SK-N-SH (cell line): ENCODE data around the gene OXSR1. TPM values are rescaled to one million over a fixed set of nuclear protein-coding genes. Genes with fewer than 3 reads are reported as not detected.

ENCODE experiments used
- CTCF ChIA-PET: fragments of 300-600, 350-600 bp; formaldehyde crosslinking; extraction: SDS; loops from one replicate; lab custom pipeline; 2021; lab: Yijun Ruan, JAX
- POLR2A ChIA-PET: fragments of 350-600 bp; sonication (Branson Sonifier 250); formaldehyde crosslinking; extraction: SDS; loops from one replicate; lab custom pipeline; 2020; ENCODE audit warnings: antibody characterized with exemption, inconsistent platforms; lab: Yijun Ruan, JAX
- DNase-seq: peaks from one replicate; pipeline ENCODE4 v3.0.0; 2012
- H2AFZ ChIP-seq: fragments of 200-600 bp; sonication (generic); 2 replicates; pipeline ENCODE4 v1.8.1; 2016; ENCODE audit warnings: antibody characterized with exemption, mild to moderate bottlenecking, low read depth
- H3F3A ChIP-seq: fragments of 200-600 bp; sonication (generic); replicated peaks from 2 replicates; pipeline ENCODE3; 2016; ENCODE audit warnings: antibody characterized with exemption, mild to moderate bottlenecking; ENCODE audit not compliant: insufficient read depth
- H3K27ac ChIP-seq, 2 experiments: fragments of 200-500 bp in 1 of 2; fragments of 200-600 bp in 1 of 2; sonication (Bioruptor generic) in 1 of 2; sonication (generic), shearing (Covaris generic) in 1 of 2; 2 replicates each; pipeline versions ENCODE4 v1.5.1 to v1.6.1; 2014 to 2016; ENCODE audit warnings: low read depth in 2 of 2, inconsistent platforms in 1 of 2, low read length in 1 of 2, mild to moderate bottlenecking in 1 of 2, mixed read lengths in 1 of 2
- H3K27me3 ChIP-seq: fragments of 200-600 bp; sonication (generic), shearing (Covaris generic); 2 replicates; pipeline ENCODE4 v1.6.1; 2016; ENCODE audit warnings: mixed run types; ENCODE audit not compliant: insufficient read depth
- H3K36me3 ChIP-seq, 2 experiments: fragments of 200-500 bp in 1 of 2; fragments of 200-600 bp in 1 of 2; sonication (Bioruptor generic) in 1 of 2; sonication (generic) in 1 of 2; replicated peaks in 1 of 2; 2 replicates each; pipeline versions ENCODE3 to v1.5.1; 2014 to 2016; ENCODE audit warnings: low read length in 1 of 2, mild to moderate bottlenecking in 1 of 2; ENCODE audit not compliant: insufficient read depth in 2 of 2, control insufficient read depth in 1 of 2
- H3K4me1 ChIP-seq, 2 experiments: fragments of 200-500 bp in 1 of 2; fragments of 200-600 bp in 1 of 2; sonication (Bioruptor generic) in 1 of 2; sonication (generic), shearing (Covaris generic) in 1 of 2; 2 replicates each; pipeline versions ENCODE4 v1.5.1 to v1.6.1; 2014 to 2016; ENCODE audit warnings: low read depth in 1 of 2, low read length in 1 of 2, mixed run types in 1 of 2; ENCODE audit not compliant: insufficient read depth in 2 of 2, control insufficient read depth in 1 of 2
- H3K4me2 ChIP-seq: fragments of 200-600 bp; sonication (generic), shearing (Covaris generic); 2 replicates; pipeline ENCODE4 v1.6.1; 2017; ENCODE audit warnings: mixed run types
- H3K4me3 ChIP-seq, 2 experiments: fragments of 200-500 bp in 1 of 2; fragments of 200-600 bp in 1 of 2; sonication (Bioruptor generic) in 1 of 2; sonication (generic), shearing (Covaris generic) in 1 of 2; 2 replicates each; pipeline versions ENCODE4 v1.5.1 to v1.8.1; 2014 to 2016; ENCODE audit warnings: low read depth in 2 of 2, inconsistent platforms in 1 of 2, low read length in 1 of 2, mild to moderate bottlenecking in 1 of 2, mixed read lengths in 1 of 2, moderate library complexity in 1 of 2
- H3K79me2 ChIP-seq: fragments of 200-600 bp; sonication (generic); 2 replicates; pipeline ENCODE4 v1.8.1; 2017; ENCODE audit warnings: mild to moderate bottlenecking; ENCODE audit not compliant: insufficient read depth
- H3K9ac ChIP-seq: fragments of 200-600 bp; sonication (generic); 2 replicates; pipeline ENCODE4 v1.6.1; 2017; ENCODE audit warnings: mixed run types
- H3K9me2 ChIP-seq: fragments of 200-600 bp; sonication (generic); 2 replicates; pipeline ENCODE4 v1.6.1; 2017; ENCODE audit warnings: mixed run types
- H3K9me3 ChIP-seq: fragments of 200-600 bp; sonication (generic); 2 replicates; pipeline ENCODE4 v1.6.1; 2017; ENCODE audit warnings: mixed run types, mild to moderate bottlenecking, moderate library complexity
- H4K20me1 ChIP-seq: fragments of 200-600 bp; sonication (generic); 2 replicates; pipeline ENCODE4 v1.6.1; 2017; ENCODE audit warnings: mild to moderate bottlenecking, mixed run types; ENCODE audit not compliant: insufficient read depth
- CTCF ChIP-seq: fragments of 200-600 bp; sonication (generic); IDR thresholded peaks from 2 replicates; pipeline ENCODE4 v1.6.1; 2017; ENCODE audit warnings: antibody characterized with exemption, mild to moderate bottlenecking, moderate library complexity
- ELF1 ChIP-seq: IDR thresholded peaks from 2 replicates; pipeline ENCODE4 v1.4.0; 2012
- NRF1 ChIP-seq: IDR thresholded peaks from 2 replicates; pipeline ENCODE4 v1.6.1; 2012; ENCODE audit warnings: low read depth, mild to moderate bottlenecking, low read length
- PBX3 ChIP-seq: IDR thresholded peaks from 2 replicates; pipeline ENCODE4; 2012
- RAD21 ChIP-seq: IDR thresholded peaks from 2 replicates; pipeline ENCODE4 v1.6.1; 2012; ENCODE audit warnings: mild to moderate bottlenecking, low read length
- RCOR1 ChIP-seq: fragments of 150-350 bp; IDR thresholded peaks from 2 replicates; pipeline ENCODE4 v1.6.1; 2017; ENCODE audit warnings: antibody characterized with exemption, low read length
- RXRA ChIP-seq: IDR thresholded peaks from 2 replicates; pipeline ENCODE4 v1.4.0; 2012; ENCODE audit warnings: low read depth, mild to moderate bottlenecking, borderline replicate concordance
- SMC3 ChIP-seq: IDR thresholded peaks from 2 replicates; pipeline ENCODE4 v1.6.1; 2012; ENCODE audit warnings: low read depth, low read length, improper control_type of control experiment
- TEAD4 ChIP-seq: IDR thresholded peaks from 2 replicates; pipeline ENCODE4 v1.4.0; 2012; ENCODE audit warnings: mild to moderate bottlenecking, borderline replicate concordance; ENCODE audit not compliant: insufficient read depth
- USF1 ChIP-seq: IDR thresholded peaks from 2 replicates; pipeline ENCODE4 v1.4.0; 2012; ENCODE audit warnings: low read depth, borderline replicate concordance
- USF2 ChIP-seq: fragments of 150-350 bp; IDR thresholded peaks from 2 replicates; pipeline ENCODE4 v1.6.1; 2017; ENCODE audit warnings: antibody characterized with exemption, low read length, low read depth, borderline replicate concordance
- YY1 ChIP-seq: IDR thresholded peaks from 2 replicates; pipeline ENCODE4 v1.4.0; 2012; ENCODE audit warnings: low read depth, mild to moderate bottlenecking
- WGBS: methylation state at CpG from one replicate; pipeline ENCODE4 v1.1.6; 2017; ENCODE audit warnings: low lambda C conversion rate; 5-methylcytosine and 5-hydroxymethylcytosine counted together
- polyA plus RNA-seq, 3 experiments: library from polyadenylated mRNA; depleted of rRNA; stranded (reverse); fragments of >200 nt; gene quantifications; 2 replicates each; pipeline ENCODE4 v1.2.3, GENCODE V29; 2012

Gene OXSR1
- polyA plus RNA-seq, 1 of the 3 experiments (the other 2 are of a cell fraction): 22.3 TPM

DNA sequence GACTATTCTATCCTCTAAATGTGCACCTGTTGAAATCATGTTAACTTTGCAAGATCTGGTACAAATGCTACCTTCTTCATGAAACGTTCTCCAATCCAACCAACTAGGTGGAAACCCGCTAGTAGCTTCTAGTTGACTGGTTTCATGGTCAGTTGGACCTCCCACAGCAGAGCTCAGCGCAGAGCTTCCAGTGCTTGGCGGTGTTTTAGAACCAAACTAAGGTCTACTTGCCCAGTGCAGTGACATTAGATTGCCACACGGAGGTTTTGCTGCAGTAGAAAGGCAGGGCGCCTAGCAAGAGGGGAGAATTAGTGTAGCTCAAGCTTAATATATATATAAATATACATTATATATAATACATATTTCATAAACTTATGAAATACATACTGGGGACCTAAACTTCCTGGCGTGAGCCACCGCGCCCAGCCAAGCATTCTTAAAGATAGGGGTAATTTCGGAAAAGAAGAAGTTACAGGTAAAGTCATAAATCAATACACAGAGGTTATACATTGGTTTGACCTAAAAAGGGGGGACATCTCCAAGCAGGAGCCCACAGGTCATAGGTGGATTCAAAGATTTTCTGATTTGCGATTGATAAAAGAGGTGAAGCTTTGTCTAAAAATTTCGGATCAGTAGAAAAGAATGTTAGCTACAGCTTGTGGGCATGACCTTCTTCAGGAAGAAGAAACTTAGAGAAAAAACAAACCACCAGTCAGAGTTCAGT lies 2.1 kb upstream of the OXSR1 start:
- Histone ChIP-seq H3K4me2 (no peak overlapping the region), H3K9ac (no peak overlapping the region), H4K20me1 (no peaks in the 10 kb centered on the region), H3F3A (peaks cover 22% of the 10 kb centered on the region), H3K27me3 (no peaks in the 10 kb centered on the region)
- POLR2A ChIA-PET: interaction anchor here (3.2 kb wide), 1 partner anchor 23 kb away, joined by 21 read pairs; no protein-coding TSS in a partner anchor
- TF ChIP-seq RAD21: no peak
- TF ChIP-seq USF2: no peak
- no peak for TF ChIP-seq TEAD4
- no peak for TF ChIP-seq NRF1
- no peak for TF ChIP-seq YY1
- TF ChIP-seq PBX3: no peak
- TF ChIP-seq CTCF: no peak
- no peak for TF ChIP-seq RCOR1
- TF ChIP-seq USF1: no peak
- no peak for TF ChIP-seq RXRA
- no peak for TF ChIP-seq ELF1
- no peak for TF ChIP-seq SMC3
- TF ChIP-seq, all 33 proteins: peak for 0
- Histone ChIP-seq H3K9me2 (no peaks in the 10 kb centered on the region), H3K27ac (no peak overlapping the region; a peak in 1 of 4 replicates), H3K79me2 (peaks cover 29% of the 10 kb centered on the region), H3K9me3 (no peaks in the 10 kb centered on the region), H3K4me1 (peaks cover 0 to 13% of the 10 kb centered on the region in 2 experiments; a peak in 2 of 4 replicates), H3K4me3 (no peak overlapping the region), H3K36me3 (no peaks in the 10 kb centered on the region), H2AFZ (no peak overlapping the region)
- CTCF ChIA-PET: interaction anchor here (0.9 to 2.0 kb wide), 5 partner anchors 9 to 189 kb away, joined by 3 to 11 read pairs (median 3); no protein-coding TSS in a partner anchor
- DNase-seq: no peak
- WGBS: 95% methylated on average over 12 of the region's 12 CpGs
